Measurements from ENCODE around the gene CARD11. TPM values are rescaled to one million over a fixed set of nuclear protein-coding genes. Genes with fewer than 3 reads are reported as not detected.

The CARD11 gene
- polyA plus RNA-seq, 4 donors: 0.67 to 5.4 (median 3.2) TPM

- DNase-seq: no peak
- Histone ChIP-seq H3K27ac (ENCODE audit: low read depth in 1 of 3, low read length in 2 of 3) (no peak overlapping the region), H3K27me3 (ENCODE audit: control insufficient read depth in 3 of 3, insufficient read depth in 3 of 3, low read length in 3 of 3) (no peaks in the 10 kb centered on the region), H3K36me3 (ENCODE audit: control insufficient read depth in 3 of 3, insufficient read depth in 2 of 3, low read depth in 1 of 3, low read length in 3 of 3) (no peaks in the 10 kb centered on the region), H3K4me3 (ENCODE audit: low read depth in 1 of 3, low read length in 3 of 3) (no peak overlapping the region), H3K9me3 (ENCODE audit: control insufficient read depth in 2 of 2, insufficient read depth in 1 of 2, low read depth in 1 of 2, low read length in 1 of 2) (peaks cover 0 to 7% of the 10 kb centered on the region in 2 donors), H3K4me1 (ENCODE audit: control insufficient read depth in 3 of 3, insufficient read depth in 2 of 3, low read depth in 1 of 3, low read length in 2 of 3) (no peaks in the 10 kb centered on the region)
- 92 to 94% (median 92%) methylated on average over 12 of the region's 12 CpGs for WGBS, 3 donors
- no peak for FAIRE-seq
Measured at GRCh38 chr7:3009086-3009485, 34.6 kb downstream of the CARD11 start.

GRCh38 chr7:3008386-3008785, 35.3 kb downstream of the CARD11 start:
- H3K27ac ChIP-seq (ENCODE audit: low read depth in 1 of 3, low read length in 2 of 3): no peak overlapping the region
- no peaks in the 10 kb centered on the region for H3K27me3 ChIP-seq (ENCODE audit: control insufficient read depth in 3 of 3, insufficient read depth in 3 of 3, low read length in 3 of 3)
- peaks cover 0 to 7% of the 10 kb centered on the region in 2 donors for H3K9me3 ChIP-seq (ENCODE audit: control insufficient read depth in 2 of 2, insufficient read depth in 1 of 2, low read depth in 1 of 2, low read length in 1 of 2)
- DNase-seq: no peak
- WGBS, 3 donors: 80 to 89% (median 85%) methylated on average over 2 of the region's 2 CpGs
- H3K36me3 ChIP-seq (ENCODE audit: control insufficient read depth in 3 of 3, insufficient read depth in 2 of 3, low read depth in 1 of 3, low read length in 3 of 3): no peaks in the 10 kb centered on the region
- no peak for FAIRE-seq
- no peaks in the 10 kb centered on the region for H3K4me1 ChIP-seq (ENCODE audit: control insufficient read depth in 3 of 3, insufficient read depth in 2 of 3, low read depth in 1 of 3, low read length in 2 of 3)
- no peak overlapping the region for H3K4me3 ChIP-seq (ENCODE audit: low read depth in 1 of 3, low read length in 3 of 3)

- Histone ChIP-seq H3K4me3 (ENCODE audit: low read depth in 1 of 3, low read length in 3 of 3) (no peak overlapping the region), H3K27ac (ENCODE audit: low read depth in 1 of 3, low read length in 2 of 3) (no peak overlapping the region), H3K27me3 (ENCODE audit: control insufficient read depth in 3 of 3, insufficient read depth in 3 of 3, low read length in 3 of 3) (no peaks in the 10 kb centered on the region), H3K36me3 (ENCODE audit: control insufficient read depth in 3 of 3, insufficient read depth in 2 of 3, low read depth in 1 of 3, low read length in 3 of 3) (no peaks in the 10 kb centered on the region), H3K9me3 (ENCODE audit: control insufficient read depth in 2 of 2, insufficient read depth in 1 of 2, low read depth in 1 of 2, low read length in 1 of 2) (peaks cover 0 to under 1% of the 10 kb centered on the region in 2 donors), H3K4me1 (ENCODE audit: control insufficient read depth in 3 of 3, insufficient read depth in 2 of 3, low read depth in 1 of 3, low read length in 2 of 3) (no peaks in the 10 kb centered on the region)
- DNase-seq (no peak), FAIRE-seq (no peak)
- WGBS, 3 donors: 90 to 92% (median 91%) methylated on average over 6 of the region's 6 CpGs
Measured at GRCh38 chr7:3007696-3008095, 36.0 kb downstream of the CARD11 start.

- Histone ChIP-seq H3K9me3 (ENCODE audit: control insufficient read depth in 2 of 2, insufficient read depth in 1 of 2, low read depth in 1 of 2, low read length in 1 of 2) (no peaks in the 10 kb centered on the region), H3K27ac (ENCODE audit: low read depth in 1 of 3, low read length in 2 of 3) (no peak overlapping the region), H3K4me1 (ENCODE audit: control insufficient read depth in 3 of 3, insufficient read depth in 2 of 3, low read depth in 1 of 3, low read length in 2 of 3) (no peaks in the 10 kb centered on the region), H3K27me3 (ENCODE audit: control insufficient read depth in 3 of 3, insufficient read depth in 3 of 3, low read length in 3 of 3) (no peaks in the 10 kb centered on the region), H3K4me3 (ENCODE audit: low read depth in 1 of 3, low read length in 3 of 3) (no peak overlapping the region), H3K36me3 (ENCODE audit: control insufficient read depth in 3 of 3, insufficient read depth in 2 of 3, low read depth in 1 of 3, low read length in 3 of 3) (no peaks in the 10 kb centered on the region)
- 85 to 92% (median 86%) methylated on average over 3 of the region's 3 CpGs for WGBS, 3 donors
- DNase-seq (no peak), FAIRE-seq (no peak)
Measured at GRCh38 chr7:3005257-3005656, 38.4 kb downstream of the CARD11 start.

GRCh38 chr7:3003936-3004335, 39.7 kb downstream of the CARD11 start:
- Histone ChIP-seq H3K9me3 (ENCODE audit: control insufficient read depth in 2 of 2, insufficient read depth in 1 of 2, low read depth in 1 of 2, low read length in 1 of 2) (no peaks in the 10 kb centered on the region), H3K27me3 (ENCODE audit: control insufficient read depth in 3 of 3, insufficient read depth in 3 of 3, low read length in 3 of 3) (no peaks in the 10 kb centered on the region), H3K27ac (ENCODE audit: low read depth in 1 of 3, low read length in 2 of 3) (no peak overlapping the region), H3K4me3 (ENCODE audit: low read depth in 1 of 3, low read length in 3 of 3) (no peak overlapping the region), H3K4me1 (ENCODE audit: control insufficient read depth in 3 of 3, insufficient read depth in 2 of 3, low read depth in 1 of 3, low read length in 2 of 3) (peaks cover 0 to 7% (median 1%) of the 10 kb centered on the region in 3 donors), H3K36me3 (ENCODE audit: control insufficient read depth in 3 of 3, insufficient read depth in 2 of 3, low read depth in 1 of 3, low read length in 3 of 3) (no peaks in the 10 kb centered on the region)
- 92 to 94% (median 94%) methylated on average over 13 of the region's 13 CpGs for WGBS, 3 donors
- FAIRE-seq (no peak), DNase-seq (no peak)

- DNase-seq (no peak), FAIRE-seq (no peak)
- WGBS, 3 donors: 87 to 92% (median 90%) methylated on average over 7 of the region's 7 CpGs
Measured at GRCh38 chr7:3002631-3003030, 41.0 kb downstream of the CARD11 start.

GRCh38 chr7:3000566-3000965, 43.1 kb downstream of the CARD11 start:
- no peaks in the 10 kb centered on the region for H3K36me3 ChIP-seq (ENCODE audit: control insufficient read depth in 3 of 3, insufficient read depth in 2 of 3, low read depth in 1 of 3, low read length in 3 of 3)
- H3K9me3 ChIP-seq (ENCODE audit: control insufficient read depth in 2 of 2, insufficient read depth in 1 of 2, low read depth in 1 of 2, low read length in 1 of 2): peaks cover 0 to 2% of the 10 kb centered on the region in 2 donors
- WGBS, 3 donors: 90 to 93% (median 92%) methylated on average over 8 of the region's 8 CpGs
- H3K4me1 ChIP-seq (ENCODE audit: control insufficient read depth in 3 of 3, insufficient read depth in 2 of 3, low read depth in 1 of 3, low read length in 2 of 3): peaks cover 0 to 11% (median 2%) of the 10 kb centered on the region in 3 donors
- no peak overlapping the region for H3K27ac ChIP-seq (ENCODE audit: low read depth in 1 of 3, low read length in 2 of 3)
- H3K27me3 ChIP-seq (ENCODE audit: control insufficient read depth in 3 of 3, insufficient read depth in 3 of 3, low read length in 3 of 3): no peaks in the 10 kb centered on the region
- H3K4me3 ChIP-seq (ENCODE audit: low read depth in 1 of 3, low read length in 3 of 3): no peak overlapping the region
- DNase-seq (no peak), FAIRE-seq (no peak)

More at GRCh38 chr7:3002631-3003030, 41.0 kb downstream of the CARD11 start:
- H3K4me1 ChIP-seq (ENCODE audit: control insufficient read depth in 3 of 3, insufficient read depth in 2 of 3, low read depth in 1 of 3, low read length in 2 of 3): peaks cover 0 to 11% (median 2%) of the 10 kb centered on the region in 3 donors
- no peak overlapping the region for H3K27ac ChIP-seq (ENCODE audit: low read depth in 1 of 3, low read length in 2 of 3)
- no peaks in the 10 kb centered on the region for H3K27me3 ChIP-seq (ENCODE audit: control insufficient read depth in 3 of 3, insufficient read depth in 3 of 3, low read length in 3 of 3)
- no peaks in the 10 kb centered on the region for H3K36me3 ChIP-seq (ENCODE audit: control insufficient read depth in 3 of 3, insufficient read depth in 2 of 3, low read depth in 1 of 3, low read length in 3 of 3)
- no peaks in the 10 kb centered on the region for H3K9me3 ChIP-seq (ENCODE audit: control insufficient read depth in 2 of 2, insufficient read depth in 1 of 2, low read depth in 1 of 2, low read length in 1 of 2)
- no peak overlapping the region for H3K4me3 ChIP-seq (ENCODE audit: low read depth in 1 of 3, low read length in 3 of 3)

- Histone ChIP-seq H3K27me3 (ENCODE audit: control insufficient read depth in 3 of 3, insufficient read depth in 3 of 3, low read length in 3 of 3) (no peaks in the 10 kb centered on the region), H3K4me1 (ENCODE audit: control insufficient read depth in 3 of 3, insufficient read depth in 2 of 3, low read depth in 1 of 3, low read length in 2 of 3) (peaks cover 0 to 11% (median 2%) of the 10 kb centered on the region in 3 donors), H3K9me3 (ENCODE audit: control insufficient read depth in 2 of 2, insufficient read depth in 1 of 2, low read depth in 1 of 2, low read length in 1 of 2) (peaks cover 0 to 7% of the 10 kb centered on the region in 2 donors), H3K36me3 (ENCODE audit: control insufficient read depth in 3 of 3, insufficient read depth in 2 of 3, low read depth in 1 of 3, low read length in 3 of 3) (no peaks in the 10 kb centered on the region), H3K27ac (ENCODE audit: low read depth in 1 of 3, low read length in 2 of 3) (no peak overlapping the region), H3K4me3 (ENCODE audit: low read depth in 1 of 3, low read length in 3 of 3) (no peak overlapping the region)
- 25 to 69% (median 46%) methylated on average over 8 of the region's 8 CpGs for WGBS, 3 donors
- FAIRE-seq: no peak
- DNase-seq: peak; percentile 48 to 58
Measured at GRCh38 chr7:2999078-2999500, 44.6 kb downstream of the CARD11 start.

- no peak overlapping the region for H3K27ac ChIP-seq (ENCODE audit: low read depth in 1 of 3, low read length in 2 of 3)
- peaks cover 0 to 7% of the 10 kb centered on the region in 2 donors for H3K9me3 ChIP-seq (ENCODE audit: control insufficient read depth in 2 of 2, insufficient read depth in 1 of 2, low read depth in 1 of 2, low read length in 1 of 2)
- H3K4me3 ChIP-seq (ENCODE audit: low read depth in 1 of 3, low read length in 3 of 3): no peak overlapping the region
- no peak for DNase-seq
- WGBS, 3 donors: 74 to 87% (median 75%) methylated on average over 10 of the region's 10 CpGs
- no peaks in the 10 kb centered on the region for H3K36me3 ChIP-seq (ENCODE audit: control insufficient read depth in 3 of 3, insufficient read depth in 2 of 3, low read depth in 1 of 3, low read length in 3 of 3)
- FAIRE-seq: no peak
- peaks cover 0 to 11% (median 2%) of the 10 kb centered on the region in 3 donors for H3K4me1 ChIP-seq (ENCODE audit: control insufficient read depth in 3 of 3, insufficient read depth in 2 of 3, low read depth in 1 of 3, low read length in 2 of 3)
- no peaks in the 10 kb centered on the region for H3K27me3 ChIP-seq (ENCODE audit: control insufficient read depth in 3 of 3, insufficient read depth in 3 of 3, low read length in 3 of 3)
Measured at GRCh38 chr7:2997014-2997413, 46.7 kb downstream of the CARD11 start.

Data from small intestine (tissue), 7 donors.